ENCODE data around the gene CCN5. TPM values are rescaled to one million over a fixed set of nuclear protein-coding genes. Genes with fewer than 3 reads are reported as not detected.

Gene CCN5
- total and polyA plus RNA-seq, 2 of the 13 experiments (the other 11 are each of a cell fraction or from before 2014, with no cell fraction given): 0.12 TPM; not detected in 1

- Histone ChIP-seq H3K27ac (ENCODE audit: extremely low read length, insufficient read depth, low read length) (no peak overlapping the region), H3K27me3 (ENCODE audit: control insufficient read depth in 1 of 2, insufficient read depth in 2 of 2, low read length in 2 of 2) (peaks cover 0 to 24% of the 10 kb centered on the region in 2 experiments; a peak in 2 of 5 replicates), H4K20me1 (ENCODE audit: insufficient read depth, low read length) (no peaks in the 10 kb centered on the region), H3K9ac (ENCODE audit: insufficient read depth, low read depth, low read length) (no peak overlapping the region), H2AFZ (ENCODE audit: low read length) (no peak overlapping the region), H3K4me3 (replicated peaks in 1 of 3; ENCODE audit: insufficient read depth in 1 of 3, low read depth in 2 of 3, low read length in 3 of 3) (no peak overlapping the region), H3K36me3 (replicated peaks in 1 of 2; ENCODE audit: control insufficient read depth in 1 of 2, insufficient read depth in 2 of 2, low read length in 2 of 2) (no peaks in the 10 kb centered on the region), H3K9me3 (ENCODE audit: low read length) (no peaks in the 10 kb centered on the region), H3K4me1 (ENCODE audit: insufficient read depth, low read length) (peaks cover 1% of the 10 kb centered on the region; the same call in 1 of the 2 replicates), H3K79me2 (ENCODE audit: insufficient read depth, low read length) (no peaks in the 10 kb centered on the region), H3K4me2 (ENCODE audit: low read depth, low read length) (no peak overlapping the region)
- in situ Hi-C loops (cut with HindIII; ENCODE audit: extremely low pct_ligation_motif_present, low pct_unique_long_range_greater_than_20kb): loop anchor here (5.0 kb wide), 1 partner anchor 43 kb away; no protein-coding TSS in a partner anchor
- intact Hi-C loops (cut with micrococcal nuclease; ENCODE audit: unreplicated experiment): no loop called here
- no TSS peak for BruUV-seq (replicated peaks)
- ATAC-seq: no peak
- no peak for FAIRE-seq
- DNase-seq (ENCODE audit: low spot score): no peak
- ChIA-PET POLR2A (no interaction called here), CTCF (ENCODE audit: low intra/inter-chr PET ratio, low total read pairs) (interaction anchor here (1.8 kb wide), 1 partner anchor 45 kb away, joined by 5 read pairs; no protein-coding TSS in a partner anchor)
- WGBS (ENCODE audit: low lambda C conversion rate): 42% methylated on average over 2 of the region's 2 CpGs
- TF ChIP-seq TEAD3 (CRISPR knock-in tag; optimal IDR thresholded peaks at IDR 0.05; ENCODE audit: borderline replicate concordance) (no peak), HOXD1 (CRISPR knock-in tag; IDR thresholded peaks at IDR 0.05) (no peak), KDM2A (CRISPR knock-in tag; IDR thresholded peaks at IDR 0.05; ENCODE audit: borderline replicate concordance, low read depth) (no peak), ZNF768 (CRISPR knock-in tag; IDR thresholded peaks at IDR 0.05) (no peak), GATAD1 (CRISPR knock-in tag; IDR thresholded peaks at IDR 0.05) (no peak), MLX (CRISPR knock-in tag; IDR thresholded peaks at IDR 0.05) (no peak), ZNF816 (CRISPR knock-in tag; IDR thresholded peaks at IDR 0.05; ENCODE audit: borderline replicate concordance) (no peak), ZNF761 (CRISPR knock-in tag; conservative IDR thresholded peaks at IDR 0.05) (no peak), ZNF468 (CRISPR knock-in tag; IDR thresholded peaks at IDR 0.05) (no peak), ZKSCAN8 (CRISPR knock-in tag; IDR thresholded peaks at IDR 0.05; ENCODE audit: borderline replicate concordance) (no peak), HNF1A (IDR thresholded peaks at IDR 0.05; ENCODE audit: low read depth) (no peak), HNF1A (CRISPR knock-in tag; IDR thresholded peaks at IDR 0.05; ENCODE audit: borderline replicate concordance) (no peak), SIN3A (IDR thresholded peaks at IDR 0.05; ENCODE audit: borderline replicate concordance, low read depth, low read length) (no peak), ZBTB25 (CRISPR knock-in tag; IDR thresholded peaks at IDR 0.05) (no peak), ZNF563 (CRISPR knock-in tag; IDR thresholded peaks at IDR 0.05) (no peak), ZFP36 (IDR thresholded peaks at IDR 0.05; ENCODE audit: borderline replicate concordance, low read depth, low read length, partially characterized antibody) (no peak), GATA4 (IDR thresholded peaks at IDR 0.05; ENCODE audit: borderline replicate concordance, low read depth) (no peak), ZBTB39 (CRISPR knock-in tag; IDR thresholded peaks at IDR 0.05) (no peak), TGIF2 (CRISPR knock-in tag; IDR thresholded peaks at IDR 0.05) (no peak)
Observed at GRCh38 chr20:44730441-44730840, 15.3 kb downstream of the CCN5 start.
